Measurements from ENCODE around the gene TNC. TPM values are rescaled to one million over a fixed set of nuclear protein-coding genes. Genes with fewer than 3 reads are reported as not detected.

TNC gene
- total RNA-seq, 1 donor from 2014 or later = 18.7 TPM

- no peak overlapping the region for H3K27ac ChIP-seq
- H3K9me3 ChIP-seq = no peaks in the 10 kb centered on the region
- H3K4me1 ChIP-seq = no peaks in the 10 kb centered on the region
- H3K36me3 ChIP-seq = no peaks in the 10 kb centered on the region
- DNase-seq (ENCODE audit: extremely low spot score in 2 of 2) = no peak
- no peaks in the 10 kb centered on the region for H3K27me3 ChIP-seq
- intact Hi-C loops (cut with DNase I) = no loop called here
- TF ChIP-seq POLR2AphosphoS5 (IDR thresholded peaks at IDR 0.05; ENCODE audit: insufficient read depth in 1 of 2, low read depth in 1 of 2) (no peak), POLR2A (IDR thresholded peaks at IDR 0.05) (no peak)
- TF ChIP-seq, protein P1, sequence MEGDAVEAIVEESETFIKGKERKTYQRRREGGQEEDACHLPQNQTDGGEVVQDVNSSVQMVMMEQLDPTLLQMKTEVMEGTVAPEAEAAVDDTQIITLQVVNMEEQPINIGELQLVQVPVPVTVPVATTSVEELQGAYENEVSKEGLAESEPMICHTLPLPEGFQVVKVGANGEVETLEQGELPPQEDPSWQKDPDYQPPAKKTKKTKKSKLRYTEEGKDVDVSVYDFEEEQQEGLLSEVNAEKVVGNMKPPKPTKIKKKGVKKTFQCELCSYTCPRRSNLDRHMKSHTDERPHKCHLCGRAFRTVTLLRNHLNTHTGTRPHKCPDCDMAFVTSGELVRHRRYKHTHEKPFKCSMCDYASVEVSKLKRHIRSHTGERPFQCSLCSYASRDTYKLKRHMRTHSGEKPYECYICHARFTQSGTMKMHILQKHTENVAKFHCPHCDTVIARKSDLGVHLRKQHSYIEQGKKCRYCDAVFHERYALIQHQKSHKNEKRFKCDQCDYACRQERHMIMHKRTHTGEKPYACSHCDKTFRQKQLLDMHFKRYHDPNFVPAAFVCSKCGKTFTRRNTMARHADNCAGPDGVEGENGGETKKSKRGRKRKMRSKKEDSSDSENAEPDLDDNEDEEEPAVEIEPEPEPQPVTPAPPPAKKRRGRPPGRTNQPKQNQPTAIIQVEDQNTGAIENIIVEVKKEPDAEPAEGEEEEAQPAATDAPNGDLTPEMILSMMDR (IDR thresholded peaks at IDR 0.05) = no peak
- no peak overlapping the region for H3K4me3 ChIP-seq
Observed at GRCh38 chr9:114998326-114998725, 119.6 kb downstream of the TNC start.

DNA sequence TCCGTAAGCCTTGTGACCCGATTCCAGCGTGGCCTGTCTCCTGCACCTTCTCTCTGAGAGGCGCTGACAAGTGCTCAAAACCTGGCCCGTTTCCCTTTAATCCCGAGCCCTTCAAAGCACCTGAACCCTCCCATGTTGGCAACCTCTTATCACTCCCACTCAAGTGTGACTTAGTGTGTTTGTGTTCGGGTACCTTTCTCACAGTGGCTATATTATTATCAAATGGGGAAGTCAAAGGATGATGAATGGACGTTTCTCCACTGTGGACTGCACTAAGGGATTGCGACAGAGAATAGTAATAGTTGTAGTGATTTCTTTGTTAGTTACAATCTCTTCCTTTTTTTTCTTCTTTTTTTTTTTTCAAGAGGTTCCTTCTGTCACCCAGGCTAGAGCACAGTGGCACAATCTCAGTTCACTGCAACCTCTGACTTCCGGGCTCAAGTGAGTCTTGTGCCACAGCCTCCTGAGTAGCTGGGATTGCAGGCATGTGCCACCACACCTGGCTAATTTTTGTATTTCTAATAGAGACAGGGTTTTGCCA, 122.2 kb downstream of the TNC start:
- Histone ChIP-seq H3K4me3 (no peak overlapping the region), H3K4me1 (no peaks in the 10 kb centered on the region), H3K27me3 (no peaks in the 10 kb centered on the region), H3K27ac (no peak overlapping the region), H3K9me3 (no peaks in the 10 kb centered on the region), H3K36me3 (no peaks in the 10 kb centered on the region)
- TF ChIP-seq POLR2A (IDR thresholded peaks at IDR 0.05) (no peak), POLR2AphosphoS5 (IDR thresholded peaks at IDR 0.05; ENCODE audit: insufficient read depth in 1 of 2, low read depth in 1 of 2) (no peak)
- TF ChIP-seq, protein P1 (IDR thresholded peaks at IDR 0.05) = no peak
- DNase-seq (ENCODE audit: extremely low spot score in 2 of 2) = no peak
- intact Hi-C loops (cut with DNase I) = no loop called here

- Histone ChIP-seq H3K27ac (no peak overlapping the region), H3K27me3 (no peaks in the 10 kb centered on the region), H3K4me3 (no peak overlapping the region), H3K9me3 (no peaks in the 10 kb centered on the region), H3K4me1 (no peaks in the 10 kb centered on the region), H3K36me3 (no peaks in the 10 kb centered on the region)
- DNase-seq (ENCODE audit: extremely low spot score in 2 of 2) = no peak
- intact Hi-C loops (cut with DNase I) = no loop called here
- TF ChIP-seq POLR2A (IDR thresholded peaks at IDR 0.05) (no peak), POLR2AphosphoS5 (IDR thresholded peaks at IDR 0.05; ENCODE audit: insufficient read depth in 1 of 2, low read depth in 1 of 2) (no peak)
- TF ChIP-seq, protein P1 (IDR thresholded peaks at IDR 0.05) = no peak
Observed at GRCh38 chr9:114994768-114995167, 123.2 kb downstream of the TNC start.

DNA sequence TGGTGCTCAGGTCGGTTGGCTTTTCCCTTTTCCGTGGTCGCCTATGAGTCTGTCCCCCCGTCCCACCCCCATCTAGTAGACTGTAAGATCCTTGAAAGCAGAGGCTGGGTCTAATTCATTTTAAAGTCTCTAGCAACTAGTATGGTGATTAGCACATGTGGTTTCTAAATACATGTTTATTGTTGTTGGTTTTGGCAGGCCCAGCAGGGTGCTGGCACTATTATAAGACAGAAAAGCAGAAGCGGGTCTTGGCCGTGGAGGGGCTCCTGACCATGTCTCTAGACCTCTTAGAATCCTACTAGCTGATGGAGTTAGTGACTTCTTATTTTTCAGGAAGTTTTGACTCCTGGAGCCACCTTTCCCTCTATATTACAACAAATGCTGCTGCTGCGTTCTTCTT, 126.1 kb downstream of the TNC start:
- Histone ChIP-seq H3K27me3 (no peaks in the 10 kb centered on the region), H3K4me3 (no peak overlapping the region), H3K36me3 (no peaks in the 10 kb centered on the region), H3K27ac (no peak overlapping the region), H3K4me1 (no peaks in the 10 kb centered on the region), H3K9me3 (no peaks in the 10 kb centered on the region)
- TF ChIP-seq POLR2AphosphoS5 (IDR thresholded peaks at IDR 0.05; ENCODE audit: insufficient read depth in 1 of 2, low read depth in 1 of 2) (no peak), POLR2A (IDR thresholded peaks at IDR 0.05) (no peak)
- TF ChIP-seq, protein P1 (IDR thresholded peaks at IDR 0.05) = no peak
- intact Hi-C loops (cut with DNase I) = no loop called here
- no peak for DNase-seq (ENCODE audit: extremely low spot score in 2 of 2)

DNA sequence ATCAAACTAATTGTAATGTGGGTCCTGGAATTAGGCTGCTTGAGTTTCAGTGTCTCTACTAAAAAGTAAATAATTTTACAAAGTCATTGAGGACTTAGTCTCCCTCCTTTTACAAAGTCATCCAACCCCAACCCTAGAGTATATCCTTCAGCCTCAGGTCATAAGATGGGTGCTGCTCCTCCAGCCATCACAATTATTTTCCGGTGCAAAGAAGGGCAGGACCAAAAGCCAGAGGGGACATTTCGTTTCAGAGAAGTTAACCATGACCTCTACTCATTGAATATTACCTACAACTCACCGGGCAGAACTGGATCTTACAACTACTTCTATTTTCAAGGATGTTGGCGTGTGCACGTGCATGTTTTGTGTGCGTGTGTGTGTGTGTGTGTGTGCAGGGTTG, 127.1 kb downstream of the TNC start:
- TF ChIP-seq POLR2A (IDR thresholded peaks at IDR 0.05) (no peak), POLR2AphosphoS5 (IDR thresholded peaks at IDR 0.05; ENCODE audit: insufficient read depth in 1 of 2, low read depth in 1 of 2) (no peak)
- TF ChIP-seq, protein P1 (IDR thresholded peaks at IDR 0.05) = no peak
- Histone ChIP-seq H3K4me1 (no peaks in the 10 kb centered on the region), H3K9me3 (no peaks in the 10 kb centered on the region), H3K27ac (no peak overlapping the region), H3K27me3 (no peaks in the 10 kb centered on the region), H3K36me3 (no peaks in the 10 kb centered on the region), H3K4me3 (no peak overlapping the region)
- DNase-seq (ENCODE audit: extremely low spot score in 2 of 2) = no peak
- intact Hi-C loops (cut with DNase I) = no loop called here

All from vagina (tissue), 2 donors.